H1 (cell line): ENCODE data around the gene KANTR. TPM values are rescaled to one million over a fixed set of nuclear protein-coding genes. Genes with fewer than 3 reads are reported as not detected.

ENCODE experiments used
- BRCA1 ChIP-seq: IDR thresholded peaks from 2 replicates; pipeline ENCODE4 v1.6.1; 2012; ENCODE audit warnings: low read depth, low read length, improper control_type of control experiment
- CHD7 ChIP-seq: fragments of 300-600 bp; sonication (generic); IDR thresholded peaks from 2 replicates; pipeline ENCODE4 v1.7.1; 2012; ENCODE audit warnings: low read length, moderate library complexity, mild to moderate bottlenecking, inconsistent platforms; ENCODE audit not compliant: insufficient replicate concordance
- CTCF ChIP-seq, 3 experiments: IDR thresholded peaks; 1 replicate in 2 of 3; 2 replicates in 1 of 3; pipeline versions ENCODE4 v1.5.1 to v1.6.1; 2011; ENCODE audit warnings: low read length in 3 of 3, mild to moderate bottlenecking in 3 of 3, inconsistent platforms in 2 of 3, low read depth in 1 of 3, moderate library complexity in 1 of 3; ENCODE audit not compliant: insufficient read depth in 1 of 3; ENCODE audit errors: control extremely low read depth in 1 of 3
- JUND ChIP-seq: IDR thresholded peaks from 2 replicates; pipeline ENCODE4 v1.6.1; 2011; ENCODE audit warnings: mild to moderate bottlenecking, improper control_type of control experiment, low read length
- MAFK ChIP-seq: IDR thresholded peaks from 2 replicates; pipeline ENCODE4 v1.6.1; 2012; ENCODE audit warnings: low read depth, mild to moderate bottlenecking, improper control_type of control experiment, low read length
- MAX ChIP-seq: IDR thresholded peaks from 2 replicates; pipeline ENCODE4 v1.6.1; 2012; ENCODE audit warnings: inconsistent platforms
- POU5F1 ChIP-seq: IDR thresholded peaks from 2 replicates; pipeline ENCODE4 v1.6.1; 2011; ENCODE audit warnings: low read depth, mild to moderate bottlenecking, low read length, moderate library complexity
- polyA plus RNA-seq, 7 experiments: library from polyadenylated mRNA; depleted of rRNA in 3 of 7; stranded (reverse) in 5 of 7; unstranded in 2 of 7; fragments of >200 nt in 5 of 7; fragments of 200-250 nt in 2 of 7; gene quantifications; 1 replicate in 5 of 7; 2 replicates in 1 of 7; 4 replicates in 1 of 7; pipeline versions ENCODE4 v1.2.1 to v1.2.3, GENCODE V29; 2011 to 2013; ENCODE audit warnings: missing spikeins in 2 of 7, mixed read lengths in 2 of 7
- total RNA-seq: library from RNA; stranded (reverse); fragmentation: NEBNext Ultra II Directional; extraction: Animal tissue kit (Norgen Biotek cat#: 25700); gene quantifications from 2 replicates; pipeline ENCODE4 v1.2.1, GENCODE V29; 2021

The KANTR gene
- total and polyA plus RNA-seq, 2 of the 8 experiments (the other 6 are each of a cell fraction or from before 2014, with no cell fraction given): 7.7 to 9.5 TPM

GRCh38 chrX:53071604-53072417, 22.1 kb upstream of the KANTR start (continued):
- TF ChIP-seq CHD7: no peak
- TF ChIP-seq BRCA1: no peak
- no peak for TF ChIP-seq MAFK
- TF ChIP-seq MAX: peak; percentile 76
- no peak for TF ChIP-seq POU5F1
- peak; percentile 30 to 73 (median 61) for TF ChIP-seq CTCF (IDR thresholded peaks at IDR 0.05; ENCODE audit: control extremely low read depth in 1 of 3, insufficient read depth in 1 of 3, low read depth in 1 of 3, low read length in 3 of 3)
- no peak for TF ChIP-seq JUND
